ENCODE measurements around the gene OR5AC2.

The OR5AC2 gene

DNA sequence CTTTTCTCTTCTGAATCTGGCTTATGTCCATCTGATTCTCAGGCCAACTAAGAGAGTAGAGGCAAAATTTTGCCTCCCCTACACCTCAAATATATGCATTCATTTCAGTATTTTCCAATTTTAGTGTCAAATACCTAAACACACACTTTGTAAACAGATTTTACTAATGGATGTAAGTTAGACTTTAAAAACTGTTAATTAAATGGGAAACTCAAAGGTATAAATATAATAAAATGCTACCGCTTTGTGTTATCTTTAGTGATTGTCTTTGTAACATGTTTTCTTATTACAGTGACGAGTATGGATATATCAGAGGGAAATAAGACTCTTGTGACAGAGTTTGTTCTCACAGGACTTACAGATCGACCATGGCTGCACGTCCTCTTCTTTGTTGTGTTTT is at the start of gene OR5AC2:
Gene OR5AC2 (plus strand): TSS at position 301 of the 400 bp plus-strand sequence. CDS start 0 bp downstream, at position 301.
- in situ Hi-C loops (cut with MboI; ENCODE audit: low sequenced_read_pairs) = no loop called here

GRCh38 chr3:98038286-98038685 is 48.7 kb upstream of the OR5AC2 start:
- in situ Hi-C loops (cut with MboI; ENCODE audit: low sequenced_read_pairs) = no loop called here

- in situ Hi-C loops (cut with MboI; ENCODE audit: low sequenced_read_pairs) = no loop called here
These were observed 48.1 kb upstream of the OR5AC2 start for GRCh38 chr3:98038876-98039275.

DNA sequence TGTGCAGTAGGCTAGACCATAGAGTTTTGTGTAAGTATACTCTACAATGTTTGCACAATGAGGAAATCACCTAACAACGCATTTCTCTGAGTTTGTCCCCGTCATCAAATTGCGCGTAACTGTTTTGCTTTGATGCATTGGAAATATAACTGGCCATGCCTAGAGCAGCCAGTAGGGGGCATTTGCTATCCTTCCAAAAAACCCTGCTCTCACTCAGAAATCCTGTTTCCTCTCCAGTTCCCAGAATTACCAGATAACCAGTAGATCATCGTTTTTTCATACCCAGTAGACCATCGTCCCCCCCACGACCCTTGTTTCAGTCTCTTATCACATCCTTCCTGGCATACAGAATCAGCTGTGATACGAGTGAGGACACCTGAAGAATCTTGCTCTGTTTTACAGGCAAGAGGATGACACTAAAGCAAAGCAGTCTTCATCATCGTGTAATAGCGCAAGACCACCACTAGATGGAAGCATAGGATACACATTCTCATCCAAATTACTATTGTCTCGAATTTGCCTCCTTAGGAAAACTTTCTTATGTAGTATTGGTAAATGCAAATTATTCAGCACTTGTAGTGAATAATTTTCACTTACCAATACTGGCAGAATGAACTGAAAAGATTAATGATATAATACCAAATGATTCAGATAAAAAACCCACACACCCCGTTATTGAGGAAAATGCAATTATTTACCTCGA is 47.5 kb upstream of the OR5AC2 start:
- in situ Hi-C loops (cut with MboI; ENCODE audit: low sequenced_read_pairs) = no loop called here

DNA sequence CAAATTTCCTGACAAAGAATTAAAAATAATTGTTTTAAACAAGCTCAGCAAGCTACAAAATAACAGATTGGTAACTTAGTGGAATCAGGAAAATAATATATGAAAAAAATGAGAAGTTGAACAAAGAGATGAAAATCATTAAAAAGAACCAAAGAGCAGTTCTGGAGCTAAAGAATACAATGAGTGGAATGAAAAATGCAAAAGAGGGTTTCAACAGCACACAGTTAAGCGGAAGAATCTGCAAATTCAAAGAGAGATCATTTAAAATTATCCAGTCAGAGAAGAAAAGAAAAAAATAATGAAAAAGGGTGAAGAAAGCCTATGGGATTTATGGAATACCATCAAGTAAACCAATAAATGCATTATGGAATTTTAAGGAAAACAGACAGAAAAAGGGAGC is 45.6 kb upstream of the OR5AC2 start:
- in situ Hi-C loops (cut with MboI; ENCODE audit: low sequenced_read_pairs) = no loop called here

DNA sequence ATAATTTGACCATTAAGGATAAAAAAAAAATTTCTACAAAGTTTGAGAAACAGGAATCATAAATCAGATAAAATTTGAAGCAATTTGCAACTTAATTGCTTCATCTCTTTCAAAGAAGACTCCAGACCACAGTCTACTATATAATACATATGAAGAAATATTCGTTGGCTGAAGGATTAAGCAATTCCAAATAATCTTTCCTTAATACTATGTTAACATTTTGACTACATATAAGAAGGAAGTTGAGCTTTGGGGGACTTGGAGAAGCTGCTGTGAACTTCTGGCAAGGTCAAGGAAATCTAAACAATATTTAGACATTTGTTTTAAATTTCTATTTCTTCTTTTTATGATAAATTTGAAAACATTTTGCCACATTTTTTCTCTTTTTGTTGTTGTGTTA is 38.4 kb upstream of the OR5AC2 start:
- in situ Hi-C loops (cut with MboI; ENCODE audit: low sequenced_read_pairs) = no loop called here

DNA sequence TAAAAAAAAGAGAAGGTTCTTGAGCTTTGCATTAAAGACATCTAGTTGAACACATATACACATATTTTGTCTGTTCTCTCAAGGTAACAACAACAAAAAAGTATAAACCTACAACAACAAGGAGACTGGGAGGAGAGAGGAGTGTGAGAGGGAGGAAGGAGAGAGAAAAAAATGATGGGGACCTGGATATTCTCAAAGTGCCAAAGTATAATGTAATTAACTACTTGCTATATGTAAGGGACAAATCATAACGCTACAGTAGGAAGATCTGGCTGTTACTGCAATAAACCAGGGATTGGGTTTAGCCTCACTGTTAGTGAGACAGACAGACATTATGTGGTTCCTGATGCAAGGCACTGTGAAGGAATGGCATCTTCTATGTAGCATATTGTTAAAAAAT is 37.7 kb upstream of the OR5AC2 start:
- in situ Hi-C loops (cut with MboI; ENCODE audit: low sequenced_read_pairs) = no loop called here

DNA sequence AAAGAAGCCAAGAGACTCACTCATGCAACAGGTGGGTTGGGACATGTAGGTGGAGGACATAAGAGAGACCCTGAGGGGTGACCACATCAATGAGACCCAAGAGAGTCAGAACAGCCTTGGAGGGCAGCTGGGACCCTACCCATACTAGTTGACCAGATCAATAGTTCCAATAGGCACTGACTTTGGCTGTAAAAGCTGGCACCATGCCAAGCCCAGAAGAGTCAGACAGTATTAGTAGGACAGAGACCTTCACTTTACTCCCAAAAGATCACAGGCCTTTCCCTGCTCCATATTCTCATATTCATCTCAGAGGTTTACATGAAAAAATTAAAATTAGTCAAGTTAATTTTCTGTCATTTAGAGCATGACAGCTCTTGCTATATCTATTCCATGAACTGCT is 30.9 kb upstream of the OR5AC2 start:
- in situ Hi-C loops (cut with MboI; ENCODE audit: low sequenced_read_pairs) = no loop called here

DNA sequence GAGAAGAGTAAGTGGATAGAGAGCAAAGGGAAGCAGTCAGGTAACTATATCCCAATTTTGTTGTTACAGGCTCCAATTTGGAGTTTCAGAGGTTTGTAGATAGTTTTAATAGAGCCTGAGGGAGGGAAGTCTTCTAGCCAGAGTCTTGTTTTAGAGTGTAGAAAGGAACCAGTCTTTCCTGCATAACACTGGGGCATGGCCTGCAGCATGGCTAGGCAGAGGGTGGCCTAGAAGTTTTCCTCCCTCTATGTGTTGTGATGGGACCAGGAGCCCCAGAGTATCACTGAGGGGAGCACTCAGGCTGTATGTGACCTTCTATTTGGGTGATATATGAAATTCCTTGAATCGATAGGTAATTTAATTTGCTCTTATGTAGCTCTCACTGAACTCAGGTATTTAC is 29.3 kb upstream of the OR5AC2 start:
- in situ Hi-C loops (cut with MboI; ENCODE audit: low sequenced_read_pairs) = no loop called here

DNA sequence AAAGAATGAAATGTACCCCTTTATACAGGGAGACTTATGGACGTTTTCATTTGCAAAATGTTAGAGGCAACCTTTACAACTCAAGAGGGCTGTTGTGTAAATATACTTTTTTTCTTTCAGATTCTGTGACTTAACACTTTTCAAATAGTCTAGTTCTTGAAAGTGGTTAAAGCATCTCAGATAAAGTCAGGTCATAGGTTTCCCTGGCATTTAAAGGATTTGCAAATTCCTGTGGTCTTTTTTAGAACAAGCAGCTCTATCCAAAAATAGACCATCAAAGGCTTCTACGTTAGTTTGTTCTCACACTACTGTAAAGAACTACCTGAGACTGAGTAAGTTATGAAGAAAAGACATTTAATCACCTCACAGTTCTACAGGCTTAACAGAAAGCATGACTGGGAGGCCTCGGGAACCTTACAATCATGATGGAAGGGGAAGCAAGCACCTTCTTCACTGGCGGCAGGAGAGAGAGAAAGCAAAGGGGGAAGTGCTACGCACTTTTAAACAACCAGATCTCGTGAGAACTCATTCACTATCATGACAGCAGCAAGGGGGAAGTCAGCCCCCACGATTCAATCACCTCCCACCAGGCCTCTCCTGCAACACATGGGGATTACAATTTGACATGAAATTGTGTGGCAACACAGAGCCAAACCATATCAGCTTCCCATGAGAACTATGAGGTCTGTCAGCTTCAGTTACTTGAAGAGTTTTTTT is 28.6 kb upstream of the OR5AC2 start:
- in situ Hi-C loops (cut with MboI; ENCODE audit: low sequenced_read_pairs) = no loop called here

- in situ Hi-C loops (cut with MboI; ENCODE audit: low sequenced_read_pairs) = no loop called here
These were observed 18.1 kb upstream of the OR5AC2 start for GRCh38 chr3:98068824-98069223.

DNA sequence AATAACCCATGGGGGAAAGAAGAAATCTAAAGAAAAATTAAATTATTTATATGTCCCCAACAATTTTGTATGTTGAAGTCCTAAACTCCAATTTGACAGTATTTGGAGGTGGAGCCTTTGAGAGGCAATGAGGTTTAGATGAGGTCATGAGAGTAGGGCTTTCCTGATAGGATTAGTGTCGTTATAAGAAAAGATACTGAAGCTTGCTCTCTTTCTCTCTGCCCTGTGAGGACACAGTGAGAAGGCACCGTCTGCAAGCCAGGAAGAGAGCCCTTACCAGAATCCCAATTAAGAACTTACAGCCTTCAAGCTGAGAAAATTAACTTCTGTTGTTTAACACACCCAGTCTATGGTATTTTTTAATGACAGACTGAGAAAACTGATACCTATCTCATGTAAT is 16.1 kb upstream of the OR5AC2 start:
- in situ Hi-C loops (cut with MboI; ENCODE audit: low sequenced_read_pairs) = no loop called here

GRCh38 chr3:98073486-98073885 is 13.5 kb upstream of the OR5AC2 start:
- in situ Hi-C loops (cut with MboI; ENCODE audit: low sequenced_read_pairs) = no loop called here

DNA sequence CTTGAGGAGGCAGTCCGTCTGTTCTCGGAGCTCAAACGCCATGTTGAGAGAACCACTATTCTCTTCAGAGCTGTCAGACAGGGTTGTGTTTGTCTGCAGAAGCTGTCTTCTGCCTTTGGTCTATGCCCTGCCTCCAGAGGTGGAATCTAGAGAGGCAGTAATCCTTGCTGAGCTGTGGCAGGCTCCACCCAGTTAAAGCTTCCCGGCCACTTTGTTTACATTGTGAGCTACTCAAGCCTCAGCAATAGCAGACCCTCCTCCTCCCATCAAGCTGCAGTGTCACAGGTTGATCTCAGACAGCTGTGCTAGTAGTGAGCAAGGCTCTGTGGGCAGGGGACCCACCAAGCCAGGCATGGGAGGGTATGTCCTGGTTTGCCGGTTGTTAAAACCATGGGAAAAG is 8.9 kb downstream of the OR5AC2 start:
- in situ Hi-C loops (cut with MboI; ENCODE audit: low sequenced_read_pairs) = no loop called here

DNA sequence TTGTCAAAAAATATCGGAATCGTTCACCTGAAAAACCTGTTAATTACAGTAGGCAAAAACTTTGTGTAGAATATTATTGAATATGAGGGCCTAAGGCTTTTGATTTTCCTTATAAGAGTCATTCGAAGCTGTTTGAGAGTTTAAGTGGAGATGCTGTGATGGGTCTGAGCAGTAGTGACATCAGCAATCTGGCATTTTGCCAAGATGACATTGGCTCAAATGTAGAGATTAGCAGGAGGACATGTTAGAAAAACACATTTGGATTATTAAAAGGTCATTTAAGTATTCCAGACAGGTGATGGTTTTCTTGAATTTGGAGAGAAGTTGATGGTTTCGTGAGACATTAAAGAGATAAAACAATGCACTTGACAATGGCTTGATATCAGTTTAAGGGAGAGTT is 12.9 kb downstream of the OR5AC2 start:
- in situ Hi-C loops (cut with MboI; ENCODE audit: low sequenced_read_pairs) = no loop called here

GRCh38 chr3:98108162-98108561 is 21.2 kb downstream of the OR5AC2 start:
- in situ Hi-C loops (cut with MboI; ENCODE audit: low sequenced_read_pairs) = no loop called here

GRCh38 chr3:98109807-98110549 is 23.0 kb downstream of the OR5AC2 start:
- in situ Hi-C loops (cut with MboI; ENCODE audit: low sequenced_read_pairs) = no loop called here

- in situ Hi-C loops (cut with MboI; ENCODE audit: low sequenced_read_pairs) = no loop called here
These were observed 23.6 kb downstream of the OR5AC2 start for GRCh38 chr3:98110550-98110908.

DNA sequence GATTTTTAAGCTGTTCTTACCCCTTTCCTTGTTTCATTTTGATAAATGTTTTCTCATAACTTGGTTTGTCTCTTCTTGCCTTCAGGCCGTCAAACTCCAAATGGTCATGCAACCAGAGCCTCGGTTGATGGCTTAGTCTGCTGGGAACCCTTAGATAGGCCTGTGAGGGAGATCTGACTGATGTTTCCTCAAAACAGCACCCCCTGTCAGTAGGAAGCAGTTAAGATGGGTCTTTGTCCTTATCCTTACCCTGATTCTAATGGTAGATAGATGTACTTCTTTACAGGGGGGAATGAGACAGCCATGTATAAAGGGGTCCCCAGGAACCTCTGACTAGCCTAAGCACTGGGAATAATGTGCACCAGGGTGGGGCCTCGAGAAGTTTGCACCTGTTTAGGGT is 27.3 kb downstream of the OR5AC2 start:
- in situ Hi-C loops (cut with MboI; ENCODE audit: low sequenced_read_pairs) = no loop called here

DNA sequence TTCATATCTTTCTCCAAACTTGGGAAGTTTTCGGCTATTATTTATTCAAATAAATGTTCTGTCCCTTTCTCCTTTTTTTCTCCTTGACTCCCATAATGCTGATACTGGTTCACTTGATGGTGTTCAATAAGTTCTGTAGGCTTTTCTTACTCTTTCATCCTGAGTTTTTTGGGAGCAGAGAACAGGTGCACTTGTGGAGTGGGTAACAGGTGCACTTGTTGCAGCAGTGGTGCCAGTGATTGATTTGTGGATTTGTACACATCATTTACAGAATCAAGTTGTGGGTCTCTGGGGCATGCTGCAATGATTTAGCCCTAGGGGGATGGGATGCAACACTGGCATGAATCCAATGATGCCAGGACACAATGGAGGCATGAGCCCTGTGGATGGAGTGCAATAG is 28.7 kb downstream of the OR5AC2 start:
- in situ Hi-C loops (cut with MboI; ENCODE audit: low sequenced_read_pairs) = no loop called here

DNA sequence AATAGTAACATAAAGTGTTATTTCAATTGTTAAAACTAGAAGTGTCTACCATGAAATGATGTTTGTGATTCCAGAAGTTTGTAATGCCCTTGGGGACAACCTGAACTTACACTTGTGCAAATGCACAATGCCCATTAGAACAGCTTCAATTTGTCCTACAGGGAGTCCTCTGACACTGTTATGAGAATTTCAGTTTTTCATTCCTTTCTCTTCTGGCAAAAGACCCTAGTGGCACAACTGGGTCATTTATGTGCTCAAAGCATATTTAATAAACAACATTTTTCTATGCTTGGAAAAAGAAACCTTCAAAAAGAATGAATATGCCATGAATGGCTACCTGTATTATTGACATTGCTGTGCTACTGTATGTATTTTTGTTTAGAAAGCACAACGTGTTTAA is 43.4 kb downstream of the OR5AC2 start, which contains the start of gene OR5H1:
Gene OR5H1 (plus strand): TSS at position 301 of the 400 bp plus-strand sequence. CDS start 1,977 bp downstream, outside the sequence.
- in situ Hi-C loops (cut with MboI; ENCODE audit: low sequenced_read_pairs) = no loop called here

DNA sequence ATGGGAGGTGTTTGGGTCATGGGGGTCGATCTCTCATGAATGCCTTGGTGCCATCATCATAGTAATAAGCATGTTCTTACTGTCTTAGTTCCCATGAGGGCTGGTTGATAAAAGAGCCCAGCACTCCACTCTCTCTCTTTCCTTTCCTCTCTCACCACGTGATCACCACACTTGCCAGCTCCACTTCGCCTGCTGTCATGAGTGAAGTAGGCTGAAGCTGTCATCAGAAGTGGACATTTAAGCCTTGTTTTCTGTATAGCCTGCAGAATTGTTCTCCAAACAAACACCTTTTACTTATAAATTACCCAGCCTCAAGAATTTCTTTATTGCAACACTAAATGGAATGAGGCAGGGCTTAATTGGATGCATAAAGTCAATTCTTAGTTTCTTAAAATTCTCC is 49.7 kb downstream of the OR5AC2 start:
- in situ Hi-C loops (cut with MboI; ENCODE audit: low sequenced_read_pairs) = no loop called here
